GM12878 (cell line): ENCODE results near the gene GSTA4. TPM values are rescaled to one million over a fixed set of nuclear protein-coding genes. Genes with fewer than 3 reads are reported as not detected.

Experiments
- ATAC-seq: fragments of 200-7000 bp; cut with Tn5 transposase; 3 replicates; pipeline ENCODE4 v1.9.1; 2020; ENCODE audit warnings: mild to moderate bottlenecking, moderate library complexity
- BruUV-seq: library from RNA; stranded (reverse); fragments of 400-500 nt; replicated peaks from 2 replicates; lab custom pipeline; 2021; lab: Mats Ljungman, UMichigan
- CTCF ChIA-PET: fragments of 300-600 bp; sonication (Branson Sonifier 250); formaldehyde crosslinking; extraction: SDS; loops from one replicate; lab custom pipeline; 2021; ENCODE audit warnings: inconsistent platforms; lab: Yijun Ruan, JAX
- POLR2A ChIA-PET: fragments of 350-600 bp; formaldehyde crosslinking; extraction: SDS; loops from one replicate; lab custom pipeline; 2021; ENCODE audit warnings: inconsistent platforms; lab: Charles Lee
- RAD21 ChIA-PET: fragments of 300-600 bp; sonication (Branson Sonifier 250); formaldehyde crosslinking; loops from one replicate; lab custom pipeline; 2023; ENCODE audit warnings: antibody characterized with exemption; ENCODE audit not compliant: unreplicated experiment; lab: Charles Lee
- SMC1A ChIA-PET: fragments of 300-600 bp; sonication (Branson Sonifier 250); formaldehyde crosslinking; loops from one replicate; lab custom pipeline; 2023; ENCODE audit not compliant: unreplicated experiment, uncharacterized antibody; lab: Charles Lee
- DNase-seq: peaks from one replicate; pipeline ENCODE4 v3.0.0-alpha.2; 2011; ENCODE audit warnings: low read depth, low spot score
- FAIRE-seq: peaks from 3 replicates; lab custom pipeline; 2011; peaks lifted over from hg19 to GRCh38; lab: Jason Lieb, UNC
- H2AFZ ChIP-seq: 2 replicates; pipeline ENCODE4 v1.6.0; 2011; ENCODE audit warnings: low read depth, low read length, control low read depth; ENCODE audit not compliant: control insufficient read depth
- H3K27ac ChIP-seq: 2 replicates; pipeline ENCODE4 v1.5.1; 2011; ENCODE audit warnings: control low read depth; ENCODE audit not compliant: control insufficient read depth, insufficient read depth
- H3K27me3 ChIP-seq, 2 experiments: replicated peaks in 1 of 2; 2 replicates each; pipeline versions ENCODE4 v1.6.0 to v1.6.1; 2011; ENCODE audit warnings: low read length in 1 of 2; ENCODE audit not compliant: control insufficient read depth in 2 of 2, insufficient read depth in 2 of 2
- H3K36me3 ChIP-seq, 2 experiments: 2 replicates each; pipeline ENCODE4 v1.5.1; 2011; ENCODE audit warnings: low read length in 1 of 2; ENCODE audit not compliant: control insufficient read depth in 2 of 2, insufficient read depth in 2 of 2
- H3K4me1 ChIP-seq: 2 replicates; pipeline ENCODE4 v1.6.1; 2011; ENCODE audit warnings: mild to moderate bottlenecking, low read length, moderate library complexity, mixed read lengths; ENCODE audit not compliant: control insufficient read depth, insufficient read depth
- H3K4me2 ChIP-seq: 2 replicates; pipeline ENCODE4 v1.6.0; 2011; ENCODE audit warnings: control low read depth; ENCODE audit not compliant: control insufficient read depth, insufficient read depth
- H3K4me3 ChIP-seq: fragments of 200-600 bp; sonication (generic); 2 replicates; pipeline ENCODE4 v1.5.1; 2016
- H3K79me2 ChIP-seq: 2 replicates; pipeline ENCODE4 v1.6.0; 2011; ENCODE audit warnings: low read length; ENCODE audit not compliant: control insufficient read depth, insufficient read depth
- H3K9ac ChIP-seq: 2 replicates; pipeline ENCODE4 v1.8.0; 2011; ENCODE audit warnings: low read length, control low read depth, mixed read lengths; ENCODE audit not compliant: control insufficient read depth, insufficient read depth
- H3K9me3 ChIP-seq: replicated peaks from 3 replicates; pipeline ENCODE4 v1.5.1; 2011; ENCODE audit warnings: mild to moderate bottlenecking, low read length; ENCODE audit not compliant: control insufficient read depth, insufficient read depth
- H4K20me1 ChIP-seq: 2 replicates; pipeline ENCODE4 v1.6.0; 2011; ENCODE audit not compliant: control insufficient read depth, insufficient read depth
- CTCF ChIP-seq, 3 experiments: IDR thresholded peaks in 2 of 3; conservative IDR thresholded peaks in 1 of 3; 2 replicates each; pipeline ENCODE4 v1.5.1; 2011; ENCODE audit warnings: low read depth in 3 of 3, low read length in 3 of 3, mild to moderate bottlenecking in 3 of 3, control low read depth in 2 of 3, moderate library complexity in 2 of 3, inconsistent platforms in 1 of 3, mixed read lengths in 1 of 3; ENCODE audit not compliant: control insufficient read depth in 2 of 3, insufficient read depth in 1 of 3; ENCODE audit errors: extremely low read depth in 1 of 3
- EED ChIP-seq: sonication (generic); IDR thresholded peaks from 2 replicates; pipeline ENCODE4 v1.6.1; 2016; ENCODE audit warnings: antibody characterized with exemption, low read depth
- HCFC1 ChIP-seq: fragments of 150-350 bp; IDR thresholded peaks from 2 replicates; pipeline ENCODE4 v1.6.1; 2014; ENCODE audit warnings: low read length
- HDGF ChIP-seq: fragments of 450-650 bp; IDR thresholded peaks from 2 replicates; pipeline ENCODE4 v1.6.1; 2016; ENCODE audit warnings: antibody characterized with exemption
- MTA2 ChIP-seq: fragments of 450-650 bp; IDR thresholded peaks from 2 replicates; pipeline ENCODE4 v1.6.1; 2016; ENCODE audit warnings: low read depth, mild to moderate bottlenecking, moderate library complexity
- MYC ChIP-seq: IDR thresholded peaks from 2 replicates; pipeline ENCODE4 v1.6.1; 2011; ENCODE audit warnings: mild to moderate bottlenecking, low read length, moderate library complexity, inconsistent platforms; ENCODE audit not compliant: insufficient read depth, insufficient replicate concordance, insufficient read length, severe bottlenecking
- NRF1 ChIP-seq: conservative IDR thresholded peaks from 2 replicates; pipeline ENCODE4 v1.6.1; 2011; ENCODE audit warnings: mild to moderate bottlenecking, low read depth, low read length, improper control_type of control experiment
- POLR2AphosphoS2 ChIP-seq: IDR thresholded peaks from 2 replicates; pipeline ENCODE4 v1.6.1; 2011; ENCODE audit warnings: low read depth, mild to moderate bottlenecking, low read length, improper control_type of control experiment, moderate library complexity
- RELA ChIP-seq: fragments of 450-650 bp; IDR thresholded peaks from 2 replicates; pipeline ENCODE4 v1.8.0; 2014; ENCODE audit warnings: borderline replicate concordance; ENCODE audit not compliant: partially characterized antibody
- SREBF1 ChIP-seq: IDR thresholded peaks from 2 replicates; pipeline ENCODE4 v1.6.1; 2012; ENCODE audit warnings: mild to moderate bottlenecking, low read length
- STAT1 ChIP-seq: fragments of 450-650 bp; conservative IDR thresholded peaks from 2 replicates; pipeline ENCODE4 v1.6.1; 2014; ENCODE audit warnings: antibody characterized with exemption, mild to moderate bottlenecking
- SUPT20H ChIP-seq: IDR thresholded peaks from 2 replicates; pipeline ENCODE4 v1.6.1; 2011; ENCODE audit warnings: low read depth, mild to moderate bottlenecking, low read length, moderate library complexity, borderline replicate concordance; ENCODE audit not compliant: control insufficient read depth
- SUZ12 ChIP-seq: fragments of 200-600 bp; sonication (generic); IDR thresholded peaks from one replicate; pipeline ENCODE4 v1.6.1; 2018; ENCODE audit warnings: antibody characterized with exemption, mild to moderate bottlenecking; ENCODE audit not compliant: unreplicated experiment
- TCF7 ChIP-seq: IDR thresholded peaks from 2 replicates; pipeline ENCODE4 v1.6.1; 2014; ENCODE audit warnings: antibody characterized with exemption, borderline replicate concordance
- ZNF274 ChIP-seq: IDR thresholded peaks from one replicate; pipeline ENCODE4 v1.8.0; 2011; ENCODE audit not compliant: insufficient read length, insufficient read depth
- ZNF622 ChIP-seq: fragments of 450-650 bp; IDR thresholded peaks from 2 replicates; pipeline ENCODE4 v1.6.1; 2017; ENCODE audit warnings: mild to moderate bottlenecking, inconsistent platforms
- WGBS: methylation state at CpG from one replicate; pipeline ENCODE4 v1.1.6; 2016; ENCODE audit warnings: low lambda C conversion rate; ENCODE audit not compliant: insufficient replicate concordance, insufficient coverage; ENCODE audit errors: missing lambda C conversion rate; 5-methylcytosine and 5-hydroxymethylcytosine counted together
- in situ Hi-C: fragments of 300-500 bp; cut with MboI; formaldehyde crosslinking; loops from 9 replicates; pipeline ENCODE4 v1.14.3; 2018; ENCODE audit warnings: mixed read lengths
- intact Hi-C: fragments of 100-400 bp; cut with micrococcal nuclease; formaldehyde crosslinking; loops from one replicate; pipeline ENCODE4 v1.14.2; 2022; ENCODE audit not compliant: unreplicated experiment
- polyA plus RNA-seq, 11 experiments: library from polyadenylated mRNA; depleted of rRNA in 4 of 11; unstranded in 6 of 11; stranded (reverse) in 5 of 11; fragments of >200 nt; fragmentation: Nextera tagmentation in 4 of 11; fragmentation: Illumina TruSeq in 1 of 11; extraction: Ambion mirVana in 4 of 11; extraction: Trizol in 1 of 11; gene quantifications; 1 replicate in 1 of 11; 2 replicates in 10 of 11; pipeline versions ENCODE4 v1.2.1 to v1.2.3, GENCODE V29; 2011 to 2016; ENCODE audit warnings: inconsistent platforms in 2 of 11, missing spikeins in 2 of 11, low read depth in 1 of 11
- total RNA-seq, 4 experiments: library from RNA; depleted of rRNA in 3 of 4; stranded (reverse); fragments of >200 nt in 3 of 4; fragmentation: Illumina TruSeq in 1 of 4; extraction: Trizol in 1 of 4; gene quantifications; 2 replicates each; pipeline versions ENCODE4 v1.2.1 to v1.2.3, GENCODE V29; 2013 to 2021
- TF ChIP-seq, protein P1 (sequence below): IDR thresholded peaks from 2 replicates; pipeline ENCODE4 v1.6.1; 2011; ENCODE audit warnings: borderline replicate concordance, low read depth, mild to moderate bottlenecking, moderate library complexity, low read length; ENCODE audit not compliant: insufficient read depth, poor library complexity, severe bottlenecking

GSTA4 gene
- total and polyA plus RNA-seq, 10 of the 15 experiments (the other 5 are each of a cell fraction or from before 2014, with no cell fraction given), result 1.9 to 9.7 (median 4.4) TPM

DNA sequence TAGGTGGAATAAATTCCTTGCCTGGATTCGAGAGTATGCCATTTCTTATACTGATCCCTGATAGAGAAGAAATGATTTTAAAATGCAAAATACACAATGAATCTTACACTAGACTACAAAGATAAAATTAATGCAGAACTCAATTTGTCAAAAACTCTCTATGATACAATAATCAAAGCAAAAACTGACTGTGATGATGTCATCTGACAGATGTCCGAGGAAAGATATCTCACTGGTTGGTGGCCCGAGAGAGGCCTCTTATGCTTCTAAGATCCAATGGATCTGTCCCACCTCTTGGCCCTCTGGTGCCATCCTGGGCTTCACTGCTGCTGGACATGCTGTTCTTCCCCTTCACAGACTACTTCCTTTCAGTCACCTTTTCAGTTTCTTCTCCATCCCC, 14.4 kb upstream of the GSTA4 start:
- no peak for TF ChIP-seq SREBF1
- no peak for TF ChIP-seq NRF1
- TF ChIP-seq RELA, result no peak
- TF ChIP-seq HCFC1, result no peak
- no peak for TF ChIP-seq SUPT20H
- TF ChIP-seq MYC, result no peak
- TF ChIP-seq ZNF274, result no peak
- no peak for TF ChIP-seq HDGF
- TF ChIP-seq POLR2AphosphoS2, result no peak
- no peak for TF ChIP-seq EED
- no peak for TF ChIP-seq TCF7
- no peak for TF ChIP-seq SUZ12
- TF ChIP-seq ZNF622, result no peak
- no peak for TF ChIP-seq CTCF (IDR thresholded peaks at IDR 0.05 in 2 of 3, conservative IDR thresholded peaks at IDR 0.05 in 1 of 3; ENCODE audit: control insufficient read depth in 2 of 3, extremely low read depth in 1 of 3, insufficient read depth in 1 of 3, low read depth in 3 of 3, low read length in 3 of 3)
- TF ChIP-seq STAT1, result no peak
- TF ChIP-seq, protein P1, sequence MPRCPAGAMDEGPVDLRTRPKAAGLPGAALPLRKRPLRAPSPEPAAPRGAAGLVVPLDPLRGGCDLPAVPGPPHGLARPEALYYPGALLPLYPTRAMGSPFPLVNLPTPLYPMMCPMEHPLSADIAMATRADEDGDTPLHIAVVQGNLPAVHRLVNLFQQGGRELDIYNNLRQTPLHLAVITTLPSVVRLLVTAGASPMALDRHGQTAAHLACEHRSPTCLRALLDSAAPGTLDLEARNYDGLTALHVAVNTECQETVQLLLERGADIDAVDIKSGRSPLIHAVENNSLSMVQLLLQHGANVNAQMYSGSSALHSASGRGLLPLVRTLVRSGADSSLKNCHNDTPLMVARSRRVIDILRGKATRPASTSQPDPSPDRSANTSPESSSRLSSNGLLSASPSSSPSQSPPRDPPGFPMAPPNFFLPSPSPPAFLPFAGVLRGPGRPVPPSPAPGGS, result no peak
- TF ChIP-seq MTA2, result no peak
- TF ChIP-seq, all 136 proteins: peak for 0
- no peak overlapping the region for H3K27ac ChIP-seq
- in situ Hi-C loops (no loop called here), intact Hi-C loops (no loop called here)
- ChIA-PET CTCF (no interaction called here), SMC1A (no interaction called here), RAD21 (no interaction called here), POLR2A (no interaction called here)
- H4K20me1 ChIP-seq, result no peaks in the 10 kb centered on the region
- H3K9ac ChIP-seq, result no peak overlapping the region
- no peaks in the 10 kb centered on the region for H3K27me3 ChIP-seq
- BruUV-seq, result no TSS peak
- H3K36me3 ChIP-seq, result peaks cover 2 to 7% of the 10 kb centered on the region in 2 experiments; a peak in 2 of 4 replicates
- ATAC-seq (no peak), DNase-seq (no peak), FAIRE-seq (no peak)
- WGBS, result 70% methylated on average over 3 of the region's 3 CpGs
- no peaks in the 10 kb centered on the region for H3K79me2 ChIP-seq
- no peaks in the 10 kb centered on the region for H3K9me3 ChIP-seq
- H3K4me2 ChIP-seq, result no peak overlapping the region
- H3K4me3 ChIP-seq, result no peak overlapping the region
- H2AFZ ChIP-seq, result no peak overlapping the region
- no peaks in the 10 kb centered on the region for H3K4me1 ChIP-seq
